Small intestine (tissue), 7 donors: ENCODE measurements around the gene CDK14. TPM values are rescaled to one million over a fixed set of nuclear protein-coding genes. Genes with fewer than 3 reads are reported as not detected.

Experiments used
- DNase-seq, 2 donors: peaks; one replicate each; pipeline versions ENCODE4 v3.0.0 to v3.0.0-alpha.2; 2013
- FAIRE-seq: peaks from 2 replicates; lab custom pipeline; 2012; peaks lifted over from hg19 to GRCh38; lab: Jason Lieb, UNC
- H3K27ac ChIP-seq, 3 donors: one replicate each; pipeline ENCODE4 v1.5.1; 2013; ENCODE audit warnings: low read length in 2 of 3, mild to moderate bottlenecking in 2 of 3, control low read depth in 1 of 3, inconsistent platforms in 1 of 3, low read depth in 1 of 3, moderate library complexity in 1 of 3
- H3K27me3 ChIP-seq, 3 donors: one replicate each; pipeline ENCODE4 v1.6.1; 2013; ENCODE audit warnings: low read length in 3 of 3, inconsistent platforms in 1 of 3; ENCODE audit not compliant: control insufficient read depth in 3 of 3, insufficient read depth in 3 of 3
- H3K36me3 ChIP-seq, 3 donors: one replicate each; pipeline ENCODE4 v1.6.1; 2013; ENCODE audit warnings: low read length in 3 of 3, inconsistent platforms in 1 of 3, low read depth in 1 of 3, mild to moderate bottlenecking in 1 of 3, moderate library complexity in 1 of 3; ENCODE audit not compliant: control insufficient read depth in 3 of 3, insufficient read depth in 2 of 3
- H3K4me1 ChIP-seq, 3 donors: one replicate each; pipeline ENCODE4 v1.6.1; 2013; ENCODE audit warnings: low read length in 2 of 3, inconsistent platforms in 1 of 3, low read depth in 1 of 3, mild to moderate bottlenecking in 1 of 3, moderate library complexity in 1 of 3; ENCODE audit not compliant: control insufficient read depth in 3 of 3, insufficient read depth in 2 of 3
- H3K4me3 ChIP-seq, 3 donors: one replicate each; pipeline ENCODE4 v1.5.1; 2013; ENCODE audit warnings: low read length in 3 of 3, control low read depth in 1 of 3, inconsistent platforms in 1 of 3, low read depth in 1 of 3, mild to moderate bottlenecking in 1 of 3, moderate library complexity in 1 of 3
- H3K9me3 ChIP-seq, 2 donors: one replicate each; pipeline ENCODE4 v1.6.1; 2013; ENCODE audit warnings: low read depth in 1 of 2, low read length in 1 of 2; ENCODE audit not compliant: control insufficient read depth in 2 of 2, insufficient read depth in 1 of 2
- WGBS, 3 donors: extraction: QIAGEN DNeasy Blood & Tissue Kit; methylation state at CpG; one replicate each; pipeline ENCODE4 v1.1.7; 2013; 5-methylcytosine and 5-hydroxymethylcytosine counted together
- polyA plus RNA-seq, 4 donors: library from polyadenylated mRNA; stranded (reverse) in 3 of 4; unstranded in 1 of 4; fragments of 200-250 nt in 3 of 4; fragments of 120-200 nt in 1 of 4; gene quantifications; one replicate each; pipeline versions ENCODE4 v1.2.1 to v1.2.3, GENCODE V29; 2013
- donor health status: healthy with polysubstance abuse.
- donor health status: control.
- donor health status: control.
- donor health status: Bipolar disorder and iron deficiency.
- donor health status: healthy.

The CDK14 gene
- polyA plus RNA-seq, 4 donors: 1.1 to 6.3 (median 2.0) TPM; not detected in 1

GRCh38 chr7:90654718-90655427 lies 58.8 kb downstream of the CDK14 start:
- Histone ChIP-seq H3K27ac (no peak overlapping the region), H3K9me3 (no peaks in the 10 kb centered on the region), H3K4me3 (no peak overlapping the region), H3K36me3 (no peaks in the 10 kb centered on the region), H3K27me3 (no peaks in the 10 kb centered on the region), H3K4me1 (no peaks in the 10 kb centered on the region)
- DNase-seq: no peak
- FAIRE-seq: no peak
- 89 to 91% (median 90%) methylated on average over 4 of the region's 4 CpGs for WGBS, 3 donors

GRCh38 chr7:90655566-90655965 lies 59.4 kb downstream of the CDK14 start:
- H3K36me3 ChIP-seq: no peaks in the 10 kb centered on the region
- H3K27ac ChIP-seq: no peak overlapping the region
- FAIRE-seq (no peak), DNase-seq (no peak)
- H3K4me3 ChIP-seq: no peak overlapping the region
- no peaks in the 10 kb centered on the region for H3K9me3 ChIP-seq
- no peaks in the 10 kb centered on the region for H3K4me1 ChIP-seq
- no peaks in the 10 kb centered on the region for H3K27me3 ChIP-seq
- 41 to 76% (median 54%) methylated on average over 2 of the region's 2 CpGs for WGBS, 3 donors

GRCh38 chr7:90657481-90657880 lies 61.4 kb downstream of the CDK14 start:
- no peaks in the 10 kb centered on the region for H3K9me3 ChIP-seq
- H3K4me3 ChIP-seq: no peak overlapping the region
- H3K4me1 ChIP-seq: no peaks in the 10 kb centered on the region
- FAIRE-seq: no peak
- no peaks in the 10 kb centered on the region for H3K27me3 ChIP-seq
- no peak overlapping the region for H3K27ac ChIP-seq
- DNase-seq: no peak
- H3K36me3 ChIP-seq: no peaks in the 10 kb centered on the region
- 67 to 89% (median 89%) methylated on average over 1 of the region's 1 CpG for WGBS, 3 donors

- DNase-seq: no peak
- no peaks in the 10 kb centered on the region for H3K9me3 ChIP-seq
- no peak overlapping the region for H3K4me3 ChIP-seq
- 80 to 92% (median 85%) methylated on average over 2 of the region's 2 CpGs for WGBS, 3 donors
- no peaks in the 10 kb centered on the region for H3K36me3 ChIP-seq
- no peak for FAIRE-seq
- no peak overlapping the region for H3K27ac ChIP-seq
- H3K4me1 ChIP-seq: no peaks in the 10 kb centered on the region
- H3K27me3 ChIP-seq: no peaks in the 10 kb centered on the region
Observed at GRCh38 chr7:90660100-90660499, 64.0 kb downstream of the CDK14 start.

- no peaks in the 10 kb centered on the region for H3K4me1 ChIP-seq
- DNase-seq: no peak
- H3K27ac ChIP-seq: no peak overlapping the region
- WGBS, 3 donors: 76 to 92% (median 81%) methylated on average over 1 of the region's 1 CpG
- no peaks in the 10 kb centered on the region for H3K36me3 ChIP-seq
- FAIRE-seq: no peak
- H3K4me3 ChIP-seq: no peak overlapping the region
- no peaks in the 10 kb centered on the region for H3K9me3 ChIP-seq
- H3K27me3 ChIP-seq: no peaks in the 10 kb centered on the region
Observed at GRCh38 chr7:90660819-90661218, 64.7 kb downstream of the CDK14 start.

GRCh38 chr7:90661290-90662151 lies 65.4 kb downstream of the CDK14 start:
- no peaks in the 10 kb centered on the region for H3K27me3 ChIP-seq
- no peaks in the 10 kb centered on the region for H3K36me3 ChIP-seq
- H3K4me3 ChIP-seq: no peak overlapping the region
- WGBS, 3 donors: 70 to 75% (median 70%) methylated on average over 6 of the region's 6 CpGs
- DNase-seq: no peak
- FAIRE-seq: no peak
- no peaks in the 10 kb centered on the region for H3K4me1 ChIP-seq
- no peak overlapping the region for H3K27ac ChIP-seq
- no peaks in the 10 kb centered on the region for H3K9me3 ChIP-seq

- Histone ChIP-seq H3K4me3 (no peak overlapping the region), H3K27me3 (no peaks in the 10 kb centered on the region), H3K4me1 (no peaks in the 10 kb centered on the region), H3K36me3 (no peaks in the 10 kb centered on the region), H3K27ac (no peak overlapping the region), H3K9me3 (no peaks in the 10 kb centered on the region)
- DNase-seq: no peak
- WGBS, 3 donors: 64 to 68% (median 67%) methylated on average over 3 of the region's 3 CpGs
- FAIRE-seq: no peak
Observed at GRCh38 chr7:90663176-90663575, 67.1 kb downstream of the CDK14 start.

- Histone ChIP-seq H3K27me3 (no peaks in the 10 kb centered on the region), H3K4me1 (no peaks in the 10 kb centered on the region), H3K27ac (no peak overlapping the region), H3K36me3 (no peaks in the 10 kb centered on the region), H3K4me3 (no peak overlapping the region), H3K9me3 (no peaks in the 10 kb centered on the region)
- WGBS, 3 donors: 69 to 78% (median 73%) methylated on average over 4 of the region's 4 CpGs
- FAIRE-seq (no peak), DNase-seq (no peak)
Observed at GRCh38 chr7:90666186-90666585, 70.1 kb downstream of the CDK14 start.
